ENCODE data around the gene RAD23A. TPM values are rescaled to one million over a fixed set of nuclear protein-coding genes. Genes with fewer than 3 reads are reported as not detected.
A peak's percentile ranks its signal among the peaks of the same experiment; 100 is the strongest.
"Not testable (repeated sequence)": the region's sequence is repeated elsewhere in the genome, so short reads cannot be mapped to it uniquely, and the experiment has no call there.

The RAD23A gene
- total and polyA plus RNA-seq, 2 donors (not counting 1 experiment from before 2014, with no cell fraction given), result 46.2 to 72.2 TPM

DNA sequence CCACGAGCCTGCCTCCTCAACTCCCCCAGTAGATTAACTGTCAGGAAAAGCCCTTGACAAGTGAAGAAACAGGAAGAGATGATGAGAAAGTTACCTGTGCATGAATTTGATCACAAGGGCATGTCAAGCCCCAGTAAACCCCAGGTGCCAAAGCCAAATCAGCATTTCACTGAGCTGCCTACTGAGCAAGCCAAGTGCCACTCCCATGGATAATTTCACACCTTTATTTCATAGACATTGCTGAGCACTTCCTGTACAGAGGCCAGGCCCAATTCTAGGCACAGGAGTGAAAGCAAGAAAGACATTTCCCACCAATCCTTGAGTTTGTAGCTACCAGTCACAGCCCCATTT is 8.9 kb downstream of the RAD23A start:
- H3K4me3 ChIP-seq (replicated peaks in 1 of 4; ENCODE audit: control extremely low read depth in 1 of 4, insufficient read depth in 1 of 4, low read depth in 3 of 4, low read length in 4 of 4), result no peak overlapping the region

DNA sequence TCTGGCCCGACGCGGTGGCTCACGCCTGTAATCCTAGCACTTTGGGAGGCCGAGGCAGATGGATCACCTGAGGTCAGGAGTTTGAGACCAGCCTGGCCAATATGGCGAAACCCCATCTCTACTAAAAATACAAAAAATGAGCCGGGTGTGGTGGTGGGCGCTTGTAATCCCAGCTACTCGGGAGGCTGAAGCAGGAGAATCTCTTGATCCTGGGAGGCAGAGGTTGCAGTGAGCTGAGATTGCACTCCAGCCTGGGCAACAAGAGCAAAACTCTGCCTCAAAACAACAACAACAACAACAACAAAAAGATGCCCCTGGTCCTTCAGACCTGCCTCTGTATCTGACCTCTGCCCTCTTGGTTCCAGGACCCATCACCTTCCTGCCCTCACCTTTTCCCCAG is 9.9 kb downstream of the RAD23A start:
- Histone ChIP-seq H3K36me3 (ENCODE audit: control insufficient read depth, insufficient read depth, low read length) (peaks cover 14% of the 10 kb centered on the region), H3K4me3 (replicated peaks in 1 of 4; ENCODE audit: control extremely low read depth in 1 of 4, insufficient read depth in 1 of 4, low read depth in 3 of 4, low read length in 4 of 4) (peak overlapping the region in 2 of 4 experiments; percentile 81 to 88), H3K79me2 (ENCODE audit: control insufficient read depth, insufficient read depth, low read length) (peaks cover 37% of the 10 kb centered on the region), H3K4me2 (ENCODE audit: extremely low read depth, insufficient read depth, low read length) (peak overlapping the region; percentile 90), H3K4me1 (ENCODE audit: control insufficient read depth, extremely low read depth, insufficient read depth, low read length) (peaks cover 17% of the 10 kb centered on the region)
- H2AFZ ChIP-seq (ENCODE audit: low read length); H3K9ac ChIP-seq (ENCODE audit: insufficient read depth, low read length); H3K27me3 ChIP-seq (ENCODE audit: control insufficient read depth, insufficient read depth, low read length); DNase-seq (ENCODE audit: low read depth in 2 of 2); H3K9me3 ChIP-seq (ENCODE audit: control insufficient read depth, insufficient read depth, low read depth, low read length); H4K20me1 ChIP-seq (ENCODE audit: control insufficient read depth, extremely low read depth, insufficient read depth, low read length); H3K27ac ChIP-seq (ENCODE audit: insufficient read depth, low read length): not testable (repeated sequence)

More for the DNA sequence above, 8.9 kb downstream of the RAD23A start:
- no peak for DNase-seq (ENCODE audit: low read depth in 2 of 2)
- Histone ChIP-seq H3K9me3 (ENCODE audit: control insufficient read depth, insufficient read depth, low read depth, low read length) (no peaks in the 10 kb centered on the region), H3K27me3 (ENCODE audit: control insufficient read depth, insufficient read depth, low read length) (no peaks in the 10 kb centered on the region), H3K27ac (ENCODE audit: insufficient read depth, low read length) (peak overlapping the region; percentile 82), H3K4me1 (ENCODE audit: control insufficient read depth, extremely low read depth, insufficient read depth, low read length) (peaks cover 17% of the 10 kb centered on the region), H3K79me2 (ENCODE audit: control insufficient read depth, insufficient read depth, low read length) (peaks cover 38% of the 10 kb centered on the region), H2AFZ (ENCODE audit: low read length) (no peak overlapping the region), H3K4me2 (ENCODE audit: extremely low read depth, insufficient read depth, low read length) (no peak overlapping the region), H3K9ac (ENCODE audit: insufficient read depth, low read length) (no peak overlapping the region), H3K36me3 (ENCODE audit: control insufficient read depth, insufficient read depth, low read length) (peaks cover 20% of the 10 kb centered on the region), H4K20me1 (ENCODE audit: control insufficient read depth, extremely low read depth, insufficient read depth, low read length) (no peaks in the 10 kb centered on the region)
- TF ChIP-seq, protein P1, sequence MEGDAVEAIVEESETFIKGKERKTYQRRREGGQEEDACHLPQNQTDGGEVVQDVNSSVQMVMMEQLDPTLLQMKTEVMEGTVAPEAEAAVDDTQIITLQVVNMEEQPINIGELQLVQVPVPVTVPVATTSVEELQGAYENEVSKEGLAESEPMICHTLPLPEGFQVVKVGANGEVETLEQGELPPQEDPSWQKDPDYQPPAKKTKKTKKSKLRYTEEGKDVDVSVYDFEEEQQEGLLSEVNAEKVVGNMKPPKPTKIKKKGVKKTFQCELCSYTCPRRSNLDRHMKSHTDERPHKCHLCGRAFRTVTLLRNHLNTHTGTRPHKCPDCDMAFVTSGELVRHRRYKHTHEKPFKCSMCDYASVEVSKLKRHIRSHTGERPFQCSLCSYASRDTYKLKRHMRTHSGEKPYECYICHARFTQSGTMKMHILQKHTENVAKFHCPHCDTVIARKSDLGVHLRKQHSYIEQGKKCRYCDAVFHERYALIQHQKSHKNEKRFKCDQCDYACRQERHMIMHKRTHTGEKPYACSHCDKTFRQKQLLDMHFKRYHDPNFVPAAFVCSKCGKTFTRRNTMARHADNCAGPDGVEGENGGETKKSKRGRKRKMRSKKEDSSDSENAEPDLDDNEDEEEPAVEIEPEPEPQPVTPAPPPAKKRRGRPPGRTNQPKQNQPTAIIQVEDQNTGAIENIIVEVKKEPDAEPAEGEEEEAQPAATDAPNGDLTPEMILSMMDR (conservative IDR thresholded peaks at IDR 0.05 in 1 of 2, IDR thresholded peaks at IDR 0.05 in 1 of 2; ENCODE audit: low read depth in 1 of 2, low read length in 2 of 2), result no peak
- TF ChIP-seq EZH2 (IDR thresholded peaks at IDR 0.05; ENCODE audit: low read length, missing control alignments), result no peak

DNA sequence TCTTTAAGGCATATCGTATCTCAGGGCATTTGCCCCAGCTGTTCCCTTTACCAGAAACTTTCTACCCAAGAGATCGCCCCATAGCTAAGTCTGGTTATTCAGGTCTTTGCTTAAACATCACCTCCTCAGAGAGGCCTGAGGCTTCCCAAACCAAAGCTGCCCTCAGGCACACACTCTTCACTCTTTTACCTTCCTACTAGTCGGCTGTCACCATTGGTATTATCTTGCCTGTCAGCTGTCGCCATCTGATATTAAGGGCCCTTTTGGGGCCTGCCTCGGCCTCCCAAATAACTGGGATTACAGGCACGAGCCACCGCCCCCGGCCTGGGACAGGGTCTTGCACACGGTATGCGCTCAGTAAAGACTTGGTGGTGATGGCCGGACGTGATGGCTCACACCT is 10.3 kb downstream of the RAD23A start:
- Histone ChIP-seq H3K9me3 (ENCODE audit: control insufficient read depth, insufficient read depth, low read depth, low read length) (no peaks in the 10 kb centered on the region), H3K36me3 (ENCODE audit: control insufficient read depth, insufficient read depth, low read length) (peaks cover 14% of the 10 kb centered on the region), H3K27me3 (ENCODE audit: control insufficient read depth, insufficient read depth, low read length) (no peaks in the 10 kb centered on the region), H3K4me2 (ENCODE audit: extremely low read depth, insufficient read depth, low read length) (peak overlapping the region; percentile 90), H3K27ac (ENCODE audit: insufficient read depth, low read length) (peak overlapping the region; percentile 77), H2AFZ (ENCODE audit: low read length) (no peak overlapping the region), H3K9ac (ENCODE audit: insufficient read depth, low read length) (no peak overlapping the region), H3K4me1 (ENCODE audit: control insufficient read depth, extremely low read depth, insufficient read depth, low read length) (peaks cover 17% of the 10 kb centered on the region), H3K79me2 (ENCODE audit: control insufficient read depth, insufficient read depth, low read length) (peaks cover 37% of the 10 kb centered on the region), H3K4me3 (replicated peaks in 1 of 4; ENCODE audit: control extremely low read depth in 1 of 4, insufficient read depth in 1 of 4, low read depth in 3 of 4, low read length in 4 of 4) (peak overlapping the region; percentile 72 to 93 (median 84)), H4K20me1 (ENCODE audit: control insufficient read depth, extremely low read depth, insufficient read depth, low read length) (no peaks in the 10 kb centered on the region)
- DNase-seq (ENCODE audit: low read depth in 2 of 2), result no peak
- TF ChIP-seq EZH2 (IDR thresholded peaks at IDR 0.05; ENCODE audit: low read length, missing control alignments), result no peak
- TF ChIP-seq, protein P1 (conservative IDR thresholded peaks at IDR 0.05 in 1 of 2, IDR thresholded peaks at IDR 0.05 in 1 of 2; ENCODE audit: low read depth in 1 of 2, low read length in 2 of 2), result no peak
